ENCODE measurements around the gene GRIK4. TPM values are rescaled to one million over a fixed set of nuclear protein-coding genes. Genes with fewer than 3 reads are reported as not detected.

Gene GRIK4
- total and polyA plus RNA-seq, 2 donors (not counting 3 experiments of a cell fraction or from before 2014, with no cell fraction given) = 0.81 to 1.6 TPM

DNA sequence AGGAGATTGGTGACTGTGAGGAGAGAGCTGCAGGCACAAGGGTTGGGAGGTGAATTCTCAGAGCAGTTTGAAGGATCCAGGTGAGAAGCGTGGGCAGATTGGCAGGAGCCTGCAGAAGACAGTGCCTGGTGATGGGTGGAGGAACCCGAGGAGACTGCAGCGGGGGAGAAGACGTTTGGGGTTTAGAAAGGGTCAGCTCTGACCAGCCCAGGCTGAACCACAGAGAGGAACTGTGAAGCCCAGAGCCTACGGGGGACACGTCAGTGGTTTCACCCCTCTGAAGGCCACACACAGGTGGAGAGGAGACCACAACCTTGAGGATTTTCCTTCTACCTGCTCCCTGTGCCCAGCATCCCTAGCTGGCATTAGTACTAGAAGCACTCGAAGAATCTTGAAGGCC lies 357.5 kb downstream of the GRIK4 start:
- ChIA-PET CTCF (no interaction called here), POLR2A (no interaction called here)
- Histone ChIP-seq H2AFZ (ENCODE audit: low read depth, low read length) (no peak overlapping the region), H3K4me3 (replicated peaks in 1 of 3; ENCODE audit: insufficient read depth in 1 of 3, low read depth in 1 of 3, low read length in 3 of 3) (no peak overlapping the region), H3K27me3 (ENCODE audit: control insufficient read depth in 2 of 2, insufficient read depth in 2 of 2, low read length in 2 of 2) (no peaks in the 10 kb centered on the region), H3K4me1 (ENCODE audit: control insufficient read depth, extremely low read depth, insufficient read depth, low read length) (no peaks in the 10 kb centered on the region), H4K20me1 (replicated peaks; ENCODE audit: control insufficient read depth, extremely low read depth, insufficient read depth, low read length) (no peaks in the 10 kb centered on the region), H3K27ac (ENCODE audit: insufficient read depth, low read depth, low read length) (no peak overlapping the region), H3K4me2 (ENCODE audit: insufficient read depth, low read length) (no peak overlapping the region), H3K79me2 (ENCODE audit: control insufficient read depth, insufficient read depth, low read length) (no peaks in the 10 kb centered on the region), H3K9me1 (replicated peaks; ENCODE audit: control insufficient read depth, extremely low read depth, insufficient read depth, low read length) (no peaks in the 10 kb centered on the region), H3K36me3 (ENCODE audit: control insufficient read depth in 2 of 2, extremely low read depth in 1 of 2, insufficient read depth in 2 of 2, low read length in 2 of 2) (no peaks in the 10 kb centered on the region), H3K9ac (replicated peaks; ENCODE audit: extremely low read depth, insufficient read depth, low read length) (no peak overlapping the region), H3K9me3 (replicated peaks; ENCODE audit: control insufficient read depth, insufficient read depth, low read length) (no peaks in the 10 kb centered on the region)
- FAIRE-seq (no peak), DNase-seq (ENCODE audit: low read depth, low spot score) (no peak)
- no TSS peak for BruUV-seq (replicated peaks)
- intact Hi-C loops (cut with micrococcal nuclease) = no loop called here
- TF ChIP-seq GATA2 (IDR thresholded peaks at IDR 0.05; ENCODE audit: insufficient read depth, insufficient read length, low read depth, low read length) = no peak
- TF ChIP-seq, protein P1, sequence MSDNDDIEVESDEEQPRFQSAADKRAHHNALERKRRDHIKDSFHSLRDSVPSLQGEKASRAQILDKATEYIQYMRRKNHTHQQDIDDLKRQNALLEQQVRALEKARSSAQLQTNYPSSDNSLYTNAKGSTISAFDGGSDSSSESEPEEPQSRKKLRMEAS (IDR thresholded peaks at IDR 0.05; ENCODE audit: insufficient read depth, insufficient read length) = no peak
- TF ChIP-seq POLR2A (IDR thresholded peaks at IDR 0.05; ENCODE audit: low read depth, low read length) = no peak
- no peak for TF ChIP-seq FOS (IDR thresholded peaks at IDR 0.05; ENCODE audit: borderline replicate concordance, insufficient read depth, low read length)
- TF ChIP-seq JUN (IDR thresholded peaks at IDR 0.05; ENCODE audit: borderline replicate concordance, insufficient read depth, insufficient read length, low read depth) = no peak
- TF ChIP-seq MYC (IDR thresholded peaks at IDR 0.05; ENCODE audit: low read depth, low read length) = no peak
- TF ChIP-seq, protein P2, sequence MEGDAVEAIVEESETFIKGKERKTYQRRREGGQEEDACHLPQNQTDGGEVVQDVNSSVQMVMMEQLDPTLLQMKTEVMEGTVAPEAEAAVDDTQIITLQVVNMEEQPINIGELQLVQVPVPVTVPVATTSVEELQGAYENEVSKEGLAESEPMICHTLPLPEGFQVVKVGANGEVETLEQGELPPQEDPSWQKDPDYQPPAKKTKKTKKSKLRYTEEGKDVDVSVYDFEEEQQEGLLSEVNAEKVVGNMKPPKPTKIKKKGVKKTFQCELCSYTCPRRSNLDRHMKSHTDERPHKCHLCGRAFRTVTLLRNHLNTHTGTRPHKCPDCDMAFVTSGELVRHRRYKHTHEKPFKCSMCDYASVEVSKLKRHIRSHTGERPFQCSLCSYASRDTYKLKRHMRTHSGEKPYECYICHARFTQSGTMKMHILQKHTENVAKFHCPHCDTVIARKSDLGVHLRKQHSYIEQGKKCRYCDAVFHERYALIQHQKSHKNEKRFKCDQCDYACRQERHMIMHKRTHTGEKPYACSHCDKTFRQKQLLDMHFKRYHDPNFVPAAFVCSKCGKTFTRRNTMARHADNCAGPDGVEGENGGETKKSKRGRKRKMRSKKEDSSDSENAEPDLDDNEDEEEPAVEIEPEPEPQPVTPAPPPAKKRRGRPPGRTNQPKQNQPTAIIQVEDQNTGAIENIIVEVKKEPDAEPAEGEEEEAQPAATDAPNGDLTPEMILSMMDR (IDR thresholded peaks at IDR 0.05; ENCODE audit: extremely low read depth in 1 of 2, insufficient read depth in 1 of 2, low read depth in 1 of 2, low read length in 2 of 2) = no peak
- no peak for TF ChIP-seq POLR2AphosphoS5 (IDR thresholded peaks at IDR 0.05; ENCODE audit: insufficient read depth, low read depth, low read length)
- no peak for TF ChIP-seq EZH2 (IDR thresholded peaks at IDR 0.05; ENCODE audit: borderline replicate concordance, low read depth, low read length, severe bottlenecking)
- dilution Hi-C loops (cut with MboI; ENCODE audit: extremely low pct_ligation_motif_present, low sequenced_read_pairs) = no loop called here
